Keratinocyte (primary cell): ENCODE results near the gene ARID3A. TPM values are rescaled to one million over a fixed set of nuclear protein-coding genes. Genes with fewer than 3 reads are reported as not detected.

Experiments
- DNase-seq: peaks from one replicate; pipeline ENCODE4 v3.0.0-alpha.2; 2011; ENCODE audit warnings: low read depth, missing footprints, low spot score
- FAIRE-seq: peaks from 2 replicates; lab custom pipeline; 2011; peaks lifted over from hg19 to GRCh38; lab: Jason Lieb, UNC
- H2AFZ ChIP-seq: 2 replicates; pipeline ENCODE4 v1.6.0; 2012; ENCODE audit warnings: low read length, control low read depth, inconsistent platforms; ENCODE audit not compliant: control insufficient read depth
- H3K27ac ChIP-seq: 2 replicates; pipeline ENCODE4 v1.5.1; 2011; ENCODE audit warnings: low read length; ENCODE audit not compliant: control insufficient read depth, insufficient read depth
- H3K27me3 ChIP-seq: 3 replicates; pipeline ENCODE4 v1.6.0; 2011; ENCODE audit warnings: low read length; ENCODE audit not compliant: control insufficient read depth, insufficient read depth; ENCODE audit errors: extremely low read depth
- H3K36me3 ChIP-seq, 2 experiments: 2 replicates in 1 of 2; 3 replicates in 1 of 2; pipeline ENCODE4 v1.5.1; 2011; ENCODE audit warnings: low read length in 2 of 2, mild to moderate bottlenecking in 1 of 2; ENCODE audit not compliant: control insufficient read depth in 2 of 2, insufficient read depth in 2 of 2; ENCODE audit errors: extremely low read depth in 1 of 2
- H3K4me1 ChIP-seq: 3 replicates; pipeline ENCODE4 v1.5.1; 2011; ENCODE audit warnings: low read length; ENCODE audit not compliant: control insufficient read depth, insufficient read depth; ENCODE audit errors: extremely low read depth
- H3K4me2 ChIP-seq: 3 replicates; pipeline ENCODE4 v1.6.0; 2011; ENCODE audit warnings: low read depth, low read length; ENCODE audit not compliant: control insufficient read depth, insufficient read depth; ENCODE audit errors: extremely low read depth
- H3K4me3 ChIP-seq, 3 experiments: fragments of 200-600 bp in 1 of 3; sonication (generic) in 1 of 3; 2 replicates in 2 of 3; 3 replicates in 1 of 3; pipeline ENCODE4 v1.5.1; 2011 to 2016; ENCODE audit warnings: low read length in 3 of 3, mild to moderate bottlenecking in 3 of 3, control low read depth in 2 of 3, inconsistent platforms in 1 of 3, low read depth in 1 of 3, mixed read lengths in 1 of 3, mixed run types in 1 of 3, moderate library complexity in 1 of 3; ENCODE audit not compliant: control insufficient read depth in 2 of 3, insufficient read depth in 2 of 3; ENCODE audit errors: extremely low read depth in 1 of 3
- H3K79me2 ChIP-seq: 2 replicates; pipeline ENCODE4 v1.6.0; 2012; ENCODE audit warnings: low read length; ENCODE audit not compliant: control insufficient read depth, insufficient read depth
- H3K9ac ChIP-seq: 3 replicates; pipeline ENCODE4 v1.6.0; 2011; ENCODE audit warnings: low read length; ENCODE audit not compliant: control insufficient read depth, insufficient read depth; ENCODE audit errors: extremely low read depth
- H3K9me1 ChIP-seq: 3 replicates; pipeline ENCODE4 v1.6.0; 2011; ENCODE audit warnings: low read length; ENCODE audit not compliant: control insufficient read depth, insufficient read depth; ENCODE audit errors: extremely low read depth
- H3K9me3 ChIP-seq: 2 replicates; pipeline ENCODE4 v1.5.1; 2012; ENCODE audit warnings: low read depth, low read length; ENCODE audit not compliant: control insufficient read depth
- H4K20me1 ChIP-seq: 3 replicates; pipeline ENCODE4 v1.6.0; 2011; ENCODE audit warnings: low read length; ENCODE audit not compliant: control insufficient read depth, insufficient read depth; ENCODE audit errors: extremely low read depth
- CTCF ChIP-seq, 3 experiments: IDR thresholded peaks in 1 of 3; conservative IDR thresholded peaks in 1 of 3; optimal IDR thresholded peaks in 1 of 3; 2 replicates in 2 of 3; 3 replicates in 1 of 3; pipeline versions ENCODE3 to v1.5.1; 2011; ENCODE audit warnings: low read length in 3 of 3, mild to moderate bottlenecking in 3 of 3, moderate library complexity in 2 of 3, control low read depth in 1 of 3, inconsistent platforms in 1 of 3; ENCODE audit not compliant: insufficient read depth in 2 of 3; ENCODE audit errors: extremely low read depth in 1 of 3
- EZH2 ChIP-seq: IDR thresholded peaks from one replicate; pipeline ENCODE4 v1.6.1; 2012; ENCODE audit warnings: inconsistent platforms, mild to moderate bottlenecking, low read length, moderate library complexity
- dilution Hi-C: fragments of 300-500 bp; cut with MboI; formaldehyde crosslinking; loops from one replicate; pipeline ENCODE4 v1.7.0; 2020; ENCODE audit warnings: low sequenced_read_pairs; ENCODE audit not compliant: extremely low pct_ligation_motif_present
- polyA plus RNA-seq, 5 experiments: library from polyadenylated mRNA; depleted of rRNA in 3 of 5; stranded (reverse) in 3 of 5; stranded (forward) in 1 of 5; unstranded in 1 of 5; fragments of >200 nt; gene quantifications; 1 replicate in 1 of 5; 2 replicates in 3 of 5; 3 replicates in 1 of 5; pipeline versions ENCODE4 v1.2.1 to v1.2.3, GENCODE V29; 2011 to 2012; ENCODE audit warnings: missing spikeins in 2 of 5, low read depth in 1 of 5, low replicate concordance in 1 of 5

ARID3A gene
- polyA plus RNA-seq, 1 donor (not counting 4 experiments of a cell fraction or from before 2014, with no cell fraction given), result 2.6 TPM

- Histone ChIP-seq H3K27ac (no peak overlapping the region), H3K9ac (no peak overlapping the region), H3K79me2 (peaks cover 3% of the 10 kb centered on the region), H4K20me1 (no peaks in the 10 kb centered on the region), H3K4me1 (peaks cover 4% of the 10 kb centered on the region), H3K27me3 (peaks cover 43% of the 10 kb centered on the region), H3K4me2 (no peak overlapping the region), H2AFZ (no peak overlapping the region), H3K4me3 (no peak overlapping the region), H3K9me1 (no peaks in the 10 kb centered on the region), H3K9me3 (no peaks in the 10 kb centered on the region), H3K36me3 (no peaks in the 10 kb centered on the region)
- FAIRE-seq (no peak), DNase-seq (no peak)
- dilution Hi-C loops, result no loop called here
- no peak for TF ChIP-seq CTCF (optimal IDR thresholded peaks at IDR 0.05 in 1 of 3, IDR thresholded peaks at IDR 0.05 in 1 of 3, conservative IDR thresholded peaks at IDR 0.05 in 1 of 3; ENCODE audit: extremely low read depth in 1 of 3, insufficient read depth in 2 of 3, low read length in 3 of 3)
- peak; percentile 95 for TF ChIP-seq EZH2
Measured at GRCh38 chr19:918152-918437, 7.7 kb upstream of the ARID3A start.

GRCh38 chr19:918481-919198 lies 7.2 kb upstream of the ARID3A start:
- TF ChIP-seq EZH2 (no peak), CTCF (optimal IDR thresholded peaks at IDR 0.05 in 1 of 3, IDR thresholded peaks at IDR 0.05 in 1 of 3, conservative IDR thresholded peaks at IDR 0.05 in 1 of 3; ENCODE audit: extremely low read depth in 1 of 3, insufficient read depth in 2 of 3, low read length in 3 of 3) (no peak)
- dilution Hi-C loops, result no loop called here
- Histone ChIP-seq H3K4me3 (no peak overlapping the region), H3K79me2 (no peaks in the 10 kb centered on the region), H3K27me3 (peaks cover 43% of the 10 kb centered on the region), H3K4me2 (no peak overlapping the region), H3K9ac (no peak overlapping the region), H3K9me1 (no peaks in the 10 kb centered on the region), H4K20me1 (no peaks in the 10 kb centered on the region), H3K27ac (no peak overlapping the region), H3K9me3 (no peaks in the 10 kb centered on the region), H3K36me3 (no peaks in the 10 kb centered on the region), H3K4me1 (peaks cover 4% of the 10 kb centered on the region), H2AFZ (no peak overlapping the region)
- DNase-seq, result no peak
- FAIRE-seq, result no peak
